GM12873 (cell line): Measurements from ENCODE around the gene DCDC2C.

Experiments used
- TF ChIP-seq, protein P1 (sequence below): IDR thresholded peaks from 2 replicates; pipeline ENCODE4 v1.5.1; 2012; ENCODE audit warnings: low read depth, mild to moderate bottlenecking, moderate library complexity, low read length, control low read depth; ENCODE audit not compliant: insufficient read depth; ENCODE audit errors: missing control alignments

DCDC2C gene

DNA sequence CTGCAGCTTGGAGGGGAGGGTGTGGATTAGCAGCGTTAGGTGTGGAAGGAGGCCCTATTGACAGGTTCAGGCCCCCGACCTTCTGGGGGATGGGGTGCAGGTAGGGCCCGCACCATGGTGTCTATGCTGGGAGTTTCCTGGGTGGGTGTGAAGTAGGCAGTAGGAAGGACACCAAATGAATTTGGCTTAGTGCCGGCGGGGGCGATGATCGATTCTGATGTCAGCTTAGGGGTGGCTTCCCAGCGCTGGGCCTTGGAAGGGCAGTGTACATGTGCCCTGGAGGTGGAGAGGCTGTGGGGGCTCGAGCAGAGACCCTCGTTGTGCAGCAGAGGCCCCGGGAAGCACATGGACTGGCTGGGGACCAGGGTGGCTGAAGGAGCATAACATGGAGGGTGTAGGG is 21.6 kb downstream of the DCDC2C start:
- TF ChIP-seq, protein P1, sequence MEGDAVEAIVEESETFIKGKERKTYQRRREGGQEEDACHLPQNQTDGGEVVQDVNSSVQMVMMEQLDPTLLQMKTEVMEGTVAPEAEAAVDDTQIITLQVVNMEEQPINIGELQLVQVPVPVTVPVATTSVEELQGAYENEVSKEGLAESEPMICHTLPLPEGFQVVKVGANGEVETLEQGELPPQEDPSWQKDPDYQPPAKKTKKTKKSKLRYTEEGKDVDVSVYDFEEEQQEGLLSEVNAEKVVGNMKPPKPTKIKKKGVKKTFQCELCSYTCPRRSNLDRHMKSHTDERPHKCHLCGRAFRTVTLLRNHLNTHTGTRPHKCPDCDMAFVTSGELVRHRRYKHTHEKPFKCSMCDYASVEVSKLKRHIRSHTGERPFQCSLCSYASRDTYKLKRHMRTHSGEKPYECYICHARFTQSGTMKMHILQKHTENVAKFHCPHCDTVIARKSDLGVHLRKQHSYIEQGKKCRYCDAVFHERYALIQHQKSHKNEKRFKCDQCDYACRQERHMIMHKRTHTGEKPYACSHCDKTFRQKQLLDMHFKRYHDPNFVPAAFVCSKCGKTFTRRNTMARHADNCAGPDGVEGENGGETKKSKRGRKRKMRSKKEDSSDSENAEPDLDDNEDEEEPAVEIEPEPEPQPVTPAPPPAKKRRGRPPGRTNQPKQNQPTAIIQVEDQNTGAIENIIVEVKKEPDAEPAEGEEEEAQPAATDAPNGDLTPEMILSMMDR = no peak

DNA sequence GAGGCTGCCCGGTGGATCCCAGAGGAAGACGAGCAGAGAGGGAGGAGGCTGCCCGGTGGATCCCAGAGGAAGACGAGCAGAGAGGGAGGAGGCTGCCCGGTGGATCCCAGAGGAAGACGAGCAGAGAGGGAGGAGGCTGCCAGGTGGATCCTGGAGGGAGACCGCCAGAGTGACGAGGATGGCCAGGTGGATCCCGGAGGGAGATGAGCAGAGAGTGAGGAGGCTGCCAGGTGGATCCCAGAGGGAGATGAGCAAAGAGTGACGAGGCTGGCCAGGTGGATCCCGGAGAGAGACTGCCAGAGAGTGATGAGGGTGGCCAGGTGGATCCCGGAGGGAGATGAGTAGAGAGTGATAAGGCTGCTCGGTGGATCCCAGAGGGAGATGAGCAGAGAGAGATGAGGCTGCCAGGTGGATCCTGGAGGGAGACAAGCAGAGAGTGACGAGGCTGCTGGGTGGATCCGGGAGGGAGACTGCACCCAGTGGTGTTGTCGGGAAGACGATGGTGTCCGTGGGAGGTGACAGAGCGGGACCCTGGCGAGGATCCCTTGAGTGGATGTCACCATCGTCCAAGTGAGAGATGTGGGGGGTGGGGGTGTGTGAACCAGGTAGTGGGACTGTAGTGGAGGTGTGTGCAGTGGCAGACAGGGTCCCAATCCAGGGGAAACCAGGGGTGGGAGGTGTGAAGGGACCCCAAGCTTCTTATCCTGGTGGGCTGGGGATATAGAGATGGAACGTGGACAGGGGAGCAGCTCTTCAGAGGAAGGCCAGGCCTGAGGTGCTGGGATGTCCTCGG is 22.3 kb downstream of the DCDC2C start:
- TF ChIP-seq, protein P1 = no peak

DNA sequence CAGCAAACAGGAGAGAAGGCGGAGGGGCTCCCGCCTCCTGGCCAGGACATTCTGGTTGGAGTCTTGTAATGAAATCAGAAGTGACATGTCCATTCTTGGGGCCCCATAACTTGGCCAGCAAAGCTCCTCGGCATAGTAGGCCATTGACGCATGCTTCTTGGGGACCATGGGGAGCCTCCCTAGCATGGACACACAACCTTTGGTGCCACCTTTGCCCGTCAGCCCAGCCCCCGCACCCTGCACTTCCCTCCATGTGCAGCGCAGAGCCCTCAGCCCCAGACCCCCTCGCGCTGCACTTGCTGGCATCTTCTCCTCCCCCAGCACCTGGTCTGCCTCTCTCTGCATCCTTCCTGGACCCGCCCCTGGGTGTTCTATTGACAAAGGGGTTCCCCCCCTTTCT is 23.1 kb downstream of the DCDC2C start:
- TF ChIP-seq, protein P1 = no peak

DNA sequence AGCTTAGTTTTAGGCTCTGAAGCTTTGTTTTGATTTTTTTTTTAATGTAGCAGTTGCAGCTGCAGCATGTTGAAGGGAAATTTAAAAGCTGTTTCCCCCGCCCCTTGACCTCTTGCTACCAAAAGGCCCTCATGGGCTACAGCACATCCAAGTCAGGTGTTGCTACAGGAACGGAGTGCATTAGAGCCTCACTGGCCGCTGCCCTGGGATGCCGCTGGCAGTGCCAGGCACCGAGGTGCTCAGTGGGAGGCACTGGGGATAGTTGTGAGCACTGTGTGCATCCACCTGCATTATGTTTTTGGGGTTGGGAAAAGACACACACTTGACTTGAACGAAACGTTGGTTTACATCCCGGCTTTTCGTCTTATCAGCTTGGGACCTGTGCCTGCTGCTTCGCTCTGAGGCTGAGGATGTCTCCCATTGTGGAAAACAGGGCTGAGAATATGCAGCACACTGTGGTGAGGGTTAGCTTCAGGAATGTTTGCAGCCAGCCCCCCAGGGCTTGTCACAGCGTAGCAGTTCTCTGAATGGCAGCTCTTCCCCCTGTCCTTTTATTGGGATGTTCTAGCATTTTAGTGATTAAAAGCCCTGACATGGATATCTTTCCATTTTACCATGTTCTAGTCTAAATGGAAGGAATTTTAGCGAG is 24.1 kb downstream of the DCDC2C start:
- TF ChIP-seq, protein P1 = no peak

DNA sequence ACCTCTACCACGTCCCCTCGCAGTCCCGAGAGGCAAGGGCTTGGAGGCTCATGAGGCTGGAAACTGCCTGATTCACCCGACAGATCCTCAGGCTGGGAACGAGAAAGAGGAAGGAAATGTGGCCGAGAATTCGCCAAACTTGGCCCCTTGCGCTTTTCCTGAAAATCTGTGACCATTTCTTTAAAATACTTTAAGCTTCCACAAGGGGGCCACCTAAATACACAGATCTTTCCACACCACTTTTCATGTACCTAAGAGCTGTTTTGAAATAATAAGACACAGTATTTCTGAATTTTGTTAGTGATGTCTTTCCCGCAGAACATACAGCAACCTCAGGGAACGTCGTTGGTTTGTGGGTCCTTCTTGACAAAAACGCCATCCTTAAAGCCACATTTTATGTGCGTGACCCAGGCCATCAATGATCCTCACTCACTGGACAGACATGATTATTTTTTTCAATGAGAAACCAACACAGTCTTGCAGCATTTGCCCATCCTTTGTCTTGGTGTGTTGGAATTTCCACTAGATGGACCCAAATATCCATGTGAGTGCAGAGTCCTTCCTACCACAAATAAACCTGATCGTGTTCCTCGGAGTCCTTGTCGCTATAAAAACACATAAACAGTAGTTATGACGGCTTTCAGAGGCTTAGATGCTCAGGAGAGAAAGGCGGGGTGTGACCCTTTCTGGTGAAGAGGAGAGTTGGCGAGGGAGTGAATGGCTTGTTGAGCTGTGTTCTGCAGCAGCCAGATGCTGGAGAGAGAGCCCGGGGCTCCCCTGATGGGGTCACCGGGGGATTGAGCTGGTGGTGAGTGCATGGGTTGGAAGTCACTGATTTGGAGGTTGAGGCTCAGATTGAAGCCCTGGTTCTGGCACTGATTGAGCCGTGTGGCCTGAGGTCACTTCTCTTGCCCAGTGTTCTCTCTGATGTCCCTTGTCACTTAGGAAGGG is 25.0 kb downstream of the DCDC2C start:
- TF ChIP-seq, protein P1 = peak; percentile 58

DNA sequence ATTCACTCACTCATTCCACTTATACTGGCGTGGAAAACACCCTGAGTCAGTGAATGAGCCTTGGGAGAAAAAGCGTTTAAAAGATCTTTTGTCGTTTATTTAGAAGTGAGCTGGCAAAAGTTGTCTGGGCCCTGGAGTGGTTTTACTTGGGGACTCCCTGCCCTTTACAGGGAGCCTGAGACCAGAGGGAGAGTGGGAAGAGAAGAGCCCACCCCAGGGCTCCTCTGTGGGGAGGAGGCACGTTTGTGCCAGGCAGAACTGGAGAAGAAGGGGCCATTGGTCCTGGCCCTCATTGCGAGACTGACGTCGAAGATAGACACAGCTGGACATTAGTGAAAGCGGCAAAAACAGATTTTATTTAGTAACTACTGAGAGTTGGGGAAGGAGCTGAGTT is 25.7 kb downstream of the DCDC2C start:
- TF ChIP-seq, protein P1 = no peak

DNA sequence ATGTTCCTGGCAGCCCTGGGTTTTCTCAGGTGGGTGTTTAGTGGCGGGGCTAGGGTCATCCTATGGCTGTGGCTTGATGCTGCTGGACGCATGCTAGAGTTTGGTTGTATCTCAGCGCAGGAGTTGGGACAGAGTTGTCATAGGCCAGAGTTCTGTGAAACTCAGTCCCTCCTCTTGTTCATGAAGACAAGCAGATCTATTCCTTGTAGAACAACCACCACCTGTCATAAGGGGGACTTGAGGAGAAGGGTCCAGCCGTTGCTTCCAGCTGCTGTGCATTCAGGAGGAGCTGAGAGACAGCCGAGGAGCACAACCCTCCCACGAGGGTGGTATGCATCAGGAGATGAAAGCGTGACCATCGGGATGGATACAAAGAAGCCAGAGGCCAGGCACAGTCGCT is 26.4 kb downstream of the DCDC2C start:
- TF ChIP-seq, protein P1 = no peak
